Transverse colon (tissue), 4 donors: ENCODE results near the gene ACSS3. TPM values are rescaled to one million over a fixed set of nuclear protein-coding genes. Genes with fewer than 3 reads are reported as not detected.

Experiments used
- DNase-seq: peaks from one replicate; pipeline ENCODE4 v3.0.0-alpha.2; 2019
- H3K27ac ChIP-seq, 4 donors: fragments of 200-600 bp; sonication (generic); 2 replicates each; pipeline ENCODE4 v1.5.1; 2016 to 2018; ENCODE audit warnings: inconsistent platforms in 4 of 4
- H3K27me3 ChIP-seq: fragments of 200-600 bp; sonication (generic); 2 replicates; pipeline ENCODE4 v1.5.1; 2017; ENCODE audit warnings: inconsistent platforms
- H3K36me3 ChIP-seq, 4 donors: fragments of 200-600 bp; sonication (generic); 2 replicates each; pipeline ENCODE4 v1.5.1; 2017 to 2019; ENCODE audit warnings: inconsistent platforms in 4 of 4
- H3K4me1 ChIP-seq, 4 donors: fragments of 200-600 bp; sonication (generic); 2 replicates each; pipeline ENCODE4 v1.5.1; 2017 to 2020; ENCODE audit warnings: inconsistent platforms in 4 of 4
- H3K4me3 ChIP-seq, 4 donors: fragments of 200-600 bp; sonication (generic); 1 replicate in 1 of 4; 2 replicates in 3 of 4; pipeline versions ENCODE4 v1.5.1 to v1.6.1; 2017 to 2019; ENCODE audit warnings: inconsistent platforms in 4 of 4
- H3K9me3 ChIP-seq, 2 donors: fragments of 200-600 bp; sonication (generic); 2 replicates each; pipeline ENCODE4 v1.5.1; 2017 to 2019; ENCODE audit warnings: inconsistent platforms in 2 of 2
- EP300 ChIP-seq: sonication (generic); formaldehyde crosslinking; IDR thresholded peaks from one replicate; pipeline ENCODE4 v1.6.1; 2017; ENCODE audit warnings: antibody characterized with exemption, low read depth
- POLR2A ChIP-seq: fragments of 450-650 bp; IDR thresholded peaks from one replicate; pipeline ENCODE4 v1.6.1; 2016; ENCODE audit warnings: antibody characterized with exemption, mild to moderate bottlenecking, moderate library complexity
- POLR2AphosphoS5 ChIP-seq, 3 donors: sonication (generic); formaldehyde crosslinking; IDR thresholded peaks; one replicate each; pipeline ENCODE4 v1.6.1; 2016; ENCODE audit warnings: antibody characterized with exemption in 3 of 3
- WGBS, 2 donors: methylation state at CpG; one replicate each; pipeline ENCODE4 v1.1.5; 2018; ENCODE audit warnings: low coverage in 1 of 2; 5-methylcytosine and 5-hydroxymethylcytosine counted together
- in situ Hi-C, 4 donors: fragments of 200-750 bp; cut with MboI; loops; one replicate each; pipeline versions ENCODE4 v1.15.0 to v1.15.1; 2017; ENCODE audit warnings: low sequenced_read_pairs in 3 of 4, low pct_ligation_motif_present in 1 of 4, low pct_unique_long_range_greater_than_20kb in 1 of 4
- intact Hi-C: fragments of 100-400 bp; cut with DNase I; formaldehyde crosslinking; loops from one replicate; pipeline ENCODE4 v1.15.1; 2023; ENCODE audit warnings: low total_unique reads
- total RNA-seq, 4 donors: library from RNA; depleted of rRNA; stranded (reverse); fragments of >200 nt; gene quantifications; one replicate each; pipeline ENCODE4 v1.1.0, GENCODE V29; 2016
- TF ChIP-seq, protein P1 (sequence below), 5 experiments: fragments of 200-600 bp in 3 of 5; fragments of 450-650 bp in 2 of 5; sonication (generic) in 3 of 5; IDR thresholded peaks; 1 replicate in 2 of 5; 2 replicates in 3 of 5; pipeline ENCODE4 v1.5.1; 2016 to 2017; ENCODE audit warnings: antibody characterized with exemption in 5 of 5, inconsistent platforms in 3 of 5, mild to moderate bottlenecking in 2 of 5, moderate library complexity in 1 of 5

ACSS3 gene
- total RNA-seq, 4 donors from 2014 or later: 4.1 to 10.3 (median 8.0) TPM

GRCh38 chr12:81231574-81232368, 153.9 kb downstream of the ACSS3 start:
- intact Hi-C loops (no loop called here), in situ Hi-C loops (no loop called here)
- Histone ChIP-seq H3K27ac (no peak overlapping the region), H3K4me1 (no peaks in the 10 kb centered on the region), H3K9me3 (no peaks in the 10 kb centered on the region), H3K36me3 (no peaks in the 10 kb centered on the region), H3K27me3 (no peaks in the 10 kb centered on the region), H3K4me3 (no peak overlapping the region)
- no peak for DNase-seq
- TF ChIP-seq, protein P1, sequence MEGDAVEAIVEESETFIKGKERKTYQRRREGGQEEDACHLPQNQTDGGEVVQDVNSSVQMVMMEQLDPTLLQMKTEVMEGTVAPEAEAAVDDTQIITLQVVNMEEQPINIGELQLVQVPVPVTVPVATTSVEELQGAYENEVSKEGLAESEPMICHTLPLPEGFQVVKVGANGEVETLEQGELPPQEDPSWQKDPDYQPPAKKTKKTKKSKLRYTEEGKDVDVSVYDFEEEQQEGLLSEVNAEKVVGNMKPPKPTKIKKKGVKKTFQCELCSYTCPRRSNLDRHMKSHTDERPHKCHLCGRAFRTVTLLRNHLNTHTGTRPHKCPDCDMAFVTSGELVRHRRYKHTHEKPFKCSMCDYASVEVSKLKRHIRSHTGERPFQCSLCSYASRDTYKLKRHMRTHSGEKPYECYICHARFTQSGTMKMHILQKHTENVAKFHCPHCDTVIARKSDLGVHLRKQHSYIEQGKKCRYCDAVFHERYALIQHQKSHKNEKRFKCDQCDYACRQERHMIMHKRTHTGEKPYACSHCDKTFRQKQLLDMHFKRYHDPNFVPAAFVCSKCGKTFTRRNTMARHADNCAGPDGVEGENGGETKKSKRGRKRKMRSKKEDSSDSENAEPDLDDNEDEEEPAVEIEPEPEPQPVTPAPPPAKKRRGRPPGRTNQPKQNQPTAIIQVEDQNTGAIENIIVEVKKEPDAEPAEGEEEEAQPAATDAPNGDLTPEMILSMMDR (IDR thresholded peaks at IDR 0.05): no peak
- no peak for TF ChIP-seq POLR2A
- no peak for TF ChIP-seq POLR2AphosphoS5 (IDR thresholded peaks at IDR 0.05)
- TF ChIP-seq EP300: no peak
- 81 to 85% methylated on average over 3 of the region's 3 CpGs for WGBS, 2 donors

DNA sequence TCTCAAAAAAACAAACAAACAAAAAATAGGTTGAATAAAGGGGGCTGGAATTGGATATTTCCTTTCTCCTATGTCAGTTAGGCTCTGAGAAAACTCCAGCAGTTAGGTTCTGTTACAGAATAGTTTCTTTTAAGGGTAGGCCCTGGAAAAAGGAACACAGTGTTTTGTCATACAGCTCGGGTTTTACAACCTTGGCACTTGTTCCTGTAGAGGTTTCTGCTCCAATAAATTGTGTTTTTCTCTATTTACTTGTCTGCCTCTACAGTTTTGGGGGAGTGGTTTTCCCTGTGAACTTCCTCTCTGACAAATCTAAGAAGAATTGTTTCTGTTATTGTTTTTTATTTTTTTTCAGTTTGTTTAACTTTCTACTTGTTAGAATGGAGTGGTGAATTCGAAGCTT, 167.6 kb downstream of the ACSS3 start:
- no peak for DNase-seq
- Histone ChIP-seq H3K27ac (peak overlapping the region; percentile 27 to 77 (median 52)), H3K4me3 (no peak overlapping the region), H3K4me1 (peaks cover 5 to 16% (median 7%) of the 10 kb centered on the region in 4 donors), H3K27me3 (no peaks in the 10 kb centered on the region), H3K36me3 (no peaks in the 10 kb centered on the region), H3K9me3 (no peaks in the 10 kb centered on the region)
- intact Hi-C loops (no loop called here), in situ Hi-C loops (no loop called here)
- peak in 2 of 3 donors; percentile 10 to 22 for TF ChIP-seq POLR2AphosphoS5 (IDR thresholded peaks at IDR 0.05)
- TF ChIP-seq, protein P1 (IDR thresholded peaks at IDR 0.05): no peak
- WGBS, 2 donors: 0 to 7% methylated on average over 2 of the region's 2 CpGs

DNA sequence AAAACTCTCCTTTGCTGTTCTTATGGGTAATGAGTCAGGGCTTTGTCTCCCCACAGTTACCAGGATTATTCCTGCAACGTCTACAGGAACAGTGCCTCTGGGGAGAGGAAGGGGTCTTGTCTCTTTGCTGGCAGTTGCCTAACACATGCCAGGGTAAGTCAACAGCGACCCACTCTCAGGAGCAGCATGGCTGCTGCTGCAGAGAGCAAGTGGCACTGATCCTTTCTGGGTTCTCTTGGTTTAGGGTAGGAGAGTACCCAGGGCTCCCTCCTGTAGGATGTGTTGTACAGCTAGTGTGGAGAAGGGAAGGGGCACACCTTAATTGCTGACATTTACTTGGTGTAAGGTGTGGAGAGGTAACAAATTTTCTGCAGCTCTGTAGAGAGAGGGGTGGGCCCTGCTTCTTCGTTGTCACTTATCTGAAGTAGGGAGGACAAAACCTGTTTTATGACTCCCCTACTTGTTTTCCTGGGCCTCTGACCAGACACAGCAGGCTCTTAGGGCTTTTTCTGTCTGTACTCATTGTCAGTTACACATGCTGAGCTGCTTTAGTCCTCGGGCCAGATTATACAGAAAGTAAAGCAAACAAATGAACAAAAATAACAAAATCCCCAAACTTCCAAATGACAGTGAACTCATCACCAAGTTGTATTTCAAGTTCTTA, 168.2 kb downstream of the ACSS3 start:
- no peak for DNase-seq
- TF ChIP-seq, protein P1 (IDR thresholded peaks at IDR 0.05): no peak
- TF ChIP-seq POLR2A (no peak), EP300 (no peak), POLR2AphosphoS5 (IDR thresholded peaks at IDR 0.05) (no peak)
- no peaks in the 10 kb centered on the region for H3K9me3 ChIP-seq
- WGBS, 2 donors: 27 to 36% methylated on average over 3 to 4 of the region's 4 CpGs
- no peaks in the 10 kb centered on the region for H3K27me3 ChIP-seq
- H3K27ac ChIP-seq: peak overlapping the region in 3 of 4 donors; percentile 27 to 77 (median 68)
- no peaks in the 10 kb centered on the region for H3K36me3 ChIP-seq
- no peak overlapping the region for H3K4me3 ChIP-seq
- H3K4me1 ChIP-seq: peaks cover 5 to 16% (median 7%) of the 10 kb centered on the region in 4 donors
- intact Hi-C loops: no loop called here
- in situ Hi-C loops: no loop called here

GRCh38 chr12:81249976-81250375, 172.1 kb downstream of the ACSS3 start:
- 81% methylated on average over 2 of the region's 2 CpGs; no CpG with 5 or more reads in 1 of the 2 donors for WGBS, 2 donors
- in situ Hi-C loops (no loop called here), intact Hi-C loops (no loop called here)
- Histone ChIP-seq H3K4me1 (peaks cover 5 to 15% (median 7%) of the 10 kb centered on the region in 4 donors), H3K36me3 (no peaks in the 10 kb centered on the region), H3K4me3 (no peak overlapping the region), H3K9me3 (no peaks in the 10 kb centered on the region), H3K27me3 (no peaks in the 10 kb centered on the region), H3K27ac (no peak overlapping the region)
- no peak for DNase-seq
- TF ChIP-seq POLR2AphosphoS5 (IDR thresholded peaks at IDR 0.05) (no peak), POLR2A (no peak), EP300 (no peak)
- TF ChIP-seq, protein P1 (IDR thresholded peaks at IDR 0.05): no peak
